DMS79 (cell line): ENCODE data around the gene MCCC2.
"Not testable (repeated sequence)": the region's sequence is repeated elsewhere in the genome, so short reads cannot be mapped to it uniquely, and the experiment has no call there.

Experiments
- DNase-seq: peaks from one replicate; lab custom pipeline; 2025; lab: John Stamatoyannopoulos, UW

Gene MCCC2

DNA sequence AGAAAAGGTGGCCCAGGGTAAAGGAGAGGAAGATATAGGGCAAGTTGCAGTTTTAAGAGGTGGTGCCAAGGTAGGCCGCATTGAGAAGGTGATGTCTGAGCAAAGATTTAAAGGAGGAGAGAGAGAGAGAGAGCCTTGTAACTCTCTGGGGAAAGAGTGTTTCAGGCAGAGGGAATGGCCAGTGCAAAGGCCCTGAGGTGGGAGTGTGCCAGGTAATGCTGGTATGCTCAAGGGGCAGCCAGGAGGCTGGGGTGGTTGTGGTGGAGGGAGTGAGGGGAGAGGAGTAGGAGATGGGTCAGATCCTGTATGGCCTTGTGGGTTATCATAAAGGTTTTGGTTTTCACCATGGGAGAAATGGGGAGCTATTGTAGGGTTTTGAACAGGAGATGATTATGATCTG, 9.9 kb downstream of the MCCC2 start:
- no peak for DNase-seq

DNA sequence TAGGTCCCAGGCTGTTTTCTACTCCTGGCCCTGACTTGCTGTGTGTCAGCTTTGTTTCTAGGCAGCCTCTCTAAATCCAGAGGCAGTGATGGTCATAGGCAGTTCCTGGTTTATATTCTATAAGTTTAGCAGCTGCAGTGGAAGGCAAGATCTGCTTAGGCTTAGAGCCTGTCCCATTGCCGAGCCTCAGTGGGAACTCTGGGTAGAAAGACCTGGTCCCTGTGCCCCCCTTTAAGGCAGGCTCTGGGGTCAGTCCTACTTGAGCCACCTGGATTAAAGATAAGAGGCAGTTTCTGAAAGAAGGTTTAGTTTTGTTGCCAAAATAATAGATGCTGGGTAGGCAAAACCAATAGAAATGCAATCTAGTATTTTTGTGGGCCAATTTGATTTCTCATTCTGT, 13.6 kb downstream of the MCCC2 start:
- DNase-seq: no peak

DNA sequence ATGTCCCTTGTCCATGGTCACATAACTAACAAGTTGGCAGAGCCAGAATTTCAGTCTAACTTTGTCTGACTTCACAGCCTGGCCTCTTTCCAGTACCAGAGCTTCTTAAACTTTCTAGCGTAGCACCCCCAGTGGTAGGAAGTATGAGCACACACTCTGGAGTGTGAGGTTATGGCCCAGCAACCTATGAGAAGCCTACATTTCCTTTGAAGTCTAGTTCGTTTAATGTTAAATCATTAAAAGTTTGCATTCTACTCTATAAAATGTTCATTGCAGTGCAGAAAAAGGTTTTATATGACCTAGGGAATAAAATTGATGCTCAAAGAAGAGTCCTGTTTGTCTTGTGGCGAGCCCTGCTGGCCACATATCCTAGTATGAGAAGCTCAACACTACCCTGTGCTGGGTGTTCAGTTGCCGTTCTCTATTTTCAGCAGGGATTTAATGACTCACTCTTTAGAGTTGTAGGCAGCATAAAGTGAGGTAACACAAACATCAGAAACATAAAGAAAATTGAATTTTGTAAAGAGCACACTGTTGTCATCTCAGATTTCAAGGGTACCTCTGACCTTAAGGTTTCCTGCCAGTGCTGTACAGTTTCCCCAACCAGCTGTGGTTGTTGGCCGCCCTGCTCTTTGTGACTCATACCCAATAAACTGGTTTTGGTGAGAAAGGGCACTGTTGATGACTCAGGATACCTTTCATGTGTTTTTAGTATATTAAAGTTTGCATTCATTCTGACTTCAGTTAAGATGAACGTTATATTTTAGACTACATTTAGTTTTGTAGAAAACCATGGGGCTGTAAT, 14.3 kb downstream of the MCCC2 start:
- DNase-seq: no peak

DNA sequence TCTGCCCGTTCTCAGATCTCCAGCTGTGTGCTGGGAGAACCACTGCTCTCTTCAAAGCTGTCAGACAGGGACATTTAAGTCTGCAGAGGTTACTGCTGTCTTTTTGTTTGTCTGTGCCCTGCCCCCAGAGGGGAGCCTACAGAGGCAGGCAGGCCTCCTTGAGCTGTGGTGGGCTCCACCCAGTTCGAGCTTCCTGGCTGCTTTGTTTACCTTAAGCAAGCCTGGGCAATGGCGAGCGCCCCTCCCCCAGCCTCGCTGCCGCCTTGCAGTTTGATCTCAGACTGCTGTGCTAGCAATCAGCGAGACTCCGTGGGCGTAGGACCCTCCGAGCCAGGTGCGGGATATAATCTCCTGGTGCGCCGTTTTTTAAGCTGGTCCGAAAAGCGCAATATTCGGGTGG, 22.8 kb downstream of the MCCC2 start:
- DNase-seq: not testable (repeated sequence)

DNA sequence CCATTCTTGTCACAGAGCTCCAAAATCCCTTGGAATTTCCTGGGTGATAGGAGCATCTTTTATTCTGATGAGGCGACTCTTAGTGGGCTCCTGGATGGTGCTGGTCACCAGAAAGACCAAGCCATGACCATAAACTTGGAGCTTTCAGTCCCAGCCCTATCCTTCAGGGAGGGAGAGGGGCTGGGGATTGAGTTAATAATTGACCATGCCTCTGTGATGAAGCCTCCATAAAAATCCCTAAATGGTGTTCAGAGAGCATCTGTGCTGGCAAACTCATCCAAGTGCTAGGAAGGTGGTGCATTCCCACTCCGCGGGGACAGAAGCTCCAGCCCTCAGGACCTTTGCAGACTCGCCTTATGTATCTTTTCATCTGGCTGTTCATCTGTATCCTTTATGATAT, 28.7 kb downstream of the MCCC2 start:
- no peak for DNase-seq

DNA sequence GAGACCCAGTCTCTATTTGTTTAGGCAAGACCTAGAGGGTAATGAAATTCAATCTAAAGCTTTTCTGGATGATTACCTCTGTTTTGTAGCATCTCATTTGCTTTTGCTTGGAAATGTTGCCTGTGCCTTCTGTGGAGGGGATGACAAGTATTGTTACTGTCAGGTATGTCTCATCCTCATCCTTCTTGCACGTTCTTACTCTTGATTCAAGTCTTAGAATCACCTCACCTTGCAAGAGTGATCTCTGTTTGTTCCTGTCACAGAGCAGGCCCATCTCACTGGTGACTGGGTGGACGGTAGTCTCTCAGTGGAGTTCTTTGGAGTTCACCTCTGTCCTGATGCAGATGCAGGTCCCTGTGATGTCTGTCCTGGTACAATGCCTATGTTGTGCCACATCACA, 33.5 kb downstream of the MCCC2 start:
- DNase-seq: no peak

DNA sequence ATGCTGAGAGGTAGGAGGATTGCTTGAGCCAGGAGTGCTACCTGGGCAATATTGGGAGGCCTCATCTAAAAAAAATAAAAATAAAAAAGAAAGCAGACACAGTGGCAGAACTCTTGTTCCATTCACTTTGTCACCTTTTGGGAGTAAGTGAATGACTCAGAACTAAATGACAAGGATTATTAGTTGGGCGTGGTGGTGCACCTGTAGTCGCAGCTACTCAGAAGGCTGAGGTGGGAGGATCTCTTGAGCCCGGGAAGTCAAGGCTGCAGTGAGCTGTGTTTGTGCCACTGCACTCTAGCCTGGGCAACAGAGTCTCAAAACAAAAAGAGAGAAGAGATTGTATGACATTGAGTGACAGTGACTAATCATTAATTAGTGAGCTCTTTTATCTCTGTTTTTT, 34.1 kb downstream of the MCCC2 start:
- DNase-seq: no peak

DNA sequence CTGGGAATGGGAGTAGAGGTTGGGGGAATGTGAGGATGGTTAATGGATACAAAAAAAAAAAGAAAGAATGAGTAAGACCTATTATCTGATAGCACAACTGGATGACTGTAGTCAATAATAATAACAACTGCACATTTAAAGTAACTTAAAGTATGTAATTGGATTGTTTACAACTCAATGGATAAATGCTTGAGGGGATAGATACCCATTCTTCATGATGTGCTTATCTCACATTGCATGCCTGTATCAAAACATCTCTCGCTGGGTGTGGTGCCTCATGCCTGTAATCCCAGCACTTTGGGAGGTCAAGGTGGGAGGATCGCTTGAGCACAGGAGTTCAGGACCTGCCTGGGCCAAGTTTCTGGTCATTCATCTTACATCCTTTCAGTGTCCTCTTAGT, 34.6 kb downstream of the MCCC2 start:
- DNase-seq: no peak

DNA sequence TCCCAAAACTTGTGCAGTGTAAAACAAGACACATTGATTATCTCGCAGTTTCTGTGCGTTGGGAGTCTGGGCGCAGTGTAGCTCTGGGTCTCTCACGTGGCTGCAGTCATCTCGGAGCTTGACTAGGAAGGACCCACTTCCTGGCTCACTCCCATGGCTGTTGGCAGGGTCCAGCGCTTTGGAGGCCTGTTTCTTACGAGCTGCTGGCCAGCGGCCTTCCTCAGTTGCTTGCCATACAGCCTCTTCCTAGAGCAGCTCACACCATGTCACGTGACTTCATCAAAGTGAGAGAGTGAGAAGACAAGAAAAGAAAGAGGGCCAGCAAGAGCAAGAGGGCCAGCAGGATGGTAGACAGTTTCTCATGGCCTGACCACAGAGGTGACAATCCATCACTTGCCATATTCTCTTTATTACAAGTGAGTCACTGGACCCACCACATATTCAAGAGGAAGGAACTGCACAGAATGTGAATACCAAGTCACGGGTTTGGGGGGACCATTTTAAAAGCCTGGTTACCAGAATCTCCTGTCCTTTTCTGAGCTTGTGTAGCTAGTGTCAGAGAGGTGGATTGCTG, 36.2 kb downstream of the MCCC2 start:
- DNase-seq: no peak

DNA sequence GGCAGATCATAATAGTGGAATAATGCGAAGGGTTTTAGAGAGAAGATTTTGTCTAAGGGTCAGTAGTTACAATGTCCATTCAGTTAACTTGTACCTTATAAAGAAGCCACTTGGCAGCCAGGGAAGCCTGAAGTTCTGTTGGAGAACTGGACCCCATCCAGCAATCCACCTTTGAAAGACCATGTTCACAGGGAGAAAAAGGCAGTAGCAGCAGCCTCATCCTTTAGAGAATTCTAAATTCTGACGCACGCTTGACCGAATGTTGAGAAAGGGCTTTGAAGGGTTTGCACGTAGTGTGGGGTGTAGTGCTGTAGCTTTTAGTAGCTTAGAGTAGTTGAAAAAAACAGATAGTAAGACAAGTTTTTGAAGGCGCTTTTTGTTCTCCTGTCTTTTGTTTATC, 42.8 kb downstream of the MCCC2 start:
- no peak for DNase-seq

DNA sequence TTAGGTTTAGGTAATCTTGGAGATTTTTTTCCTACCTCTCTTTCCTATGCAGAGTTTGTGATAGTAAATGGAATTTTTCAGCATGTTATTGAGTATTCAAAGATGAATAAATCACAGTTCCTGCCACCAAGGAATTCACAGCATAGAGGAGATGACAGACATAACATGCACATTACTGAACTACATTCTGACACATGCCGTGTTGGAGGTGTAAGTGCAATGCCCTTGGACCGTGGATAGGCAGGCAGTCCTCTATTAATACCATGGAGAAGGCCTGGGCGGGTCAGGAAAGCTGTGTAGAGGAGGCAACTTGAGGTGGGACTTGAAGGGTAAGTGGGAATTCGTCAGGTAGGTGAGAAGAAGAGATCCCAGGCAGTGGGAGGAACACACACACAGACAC, 43.9 kb downstream of the MCCC2 start:
- DNase-seq: no peak

DNA sequence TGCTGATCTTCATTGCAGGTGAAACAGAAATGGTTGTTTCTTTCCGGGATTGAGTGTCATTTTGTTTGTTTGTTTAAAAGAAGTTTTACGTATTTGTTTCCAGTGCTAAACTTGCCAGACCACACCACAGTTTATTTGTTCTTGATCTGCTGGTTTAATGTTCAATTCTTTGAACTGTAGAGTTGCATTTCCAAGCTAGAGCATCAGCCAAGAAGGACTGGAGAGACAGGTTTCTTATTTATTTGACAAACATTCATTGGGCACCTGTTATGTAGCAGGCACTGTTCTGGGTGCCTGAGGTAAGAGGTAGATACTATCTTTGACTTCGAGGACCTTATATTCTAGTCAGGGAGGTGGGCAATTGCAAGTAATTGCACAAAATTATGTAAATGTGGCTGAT, 45.0 kb downstream of the MCCC2 start:
- no peak for DNase-seq

DNA sequence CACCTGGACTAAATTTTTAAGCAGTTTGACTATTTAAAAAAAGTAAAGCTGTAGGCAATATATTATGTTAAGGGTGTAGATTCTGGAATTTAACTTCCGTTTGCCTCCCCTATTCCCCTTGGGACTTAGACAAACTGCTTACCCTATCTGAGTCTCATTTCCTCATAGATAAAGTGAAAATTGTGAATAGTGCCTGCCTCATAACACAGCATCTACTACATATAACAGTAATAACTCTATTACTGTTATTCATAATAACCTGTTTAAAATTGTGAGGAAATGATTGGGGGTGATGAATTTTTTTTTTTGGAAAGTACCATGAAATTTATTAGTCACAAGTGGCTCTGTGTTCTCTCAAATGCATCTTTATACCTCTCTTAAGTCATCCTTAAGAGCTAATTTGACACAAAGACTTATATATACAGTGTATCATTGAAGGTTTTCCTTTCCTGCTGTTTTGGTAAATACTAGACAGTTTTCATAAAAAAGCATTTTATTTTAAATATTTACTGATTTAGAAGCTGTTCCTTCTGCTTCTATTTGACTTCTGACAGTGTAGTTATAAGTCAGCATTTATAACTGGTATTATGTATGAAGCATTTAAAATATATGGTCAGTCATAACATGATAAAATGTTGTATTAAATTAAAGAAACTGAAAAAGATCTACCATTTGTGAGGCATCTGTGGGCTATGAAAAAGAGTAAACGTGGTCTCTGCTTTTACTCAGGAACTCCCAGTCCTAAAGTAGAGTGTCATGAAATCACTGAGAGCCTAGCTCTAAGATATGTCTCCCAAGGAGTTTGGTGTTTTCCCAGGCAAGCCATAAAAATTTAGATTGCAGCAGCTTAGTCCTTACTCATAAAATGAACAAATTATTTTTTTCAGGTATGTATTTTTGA, 46.4 kb downstream of the MCCC2 start:
- DNase-seq: no peak

DNA sequence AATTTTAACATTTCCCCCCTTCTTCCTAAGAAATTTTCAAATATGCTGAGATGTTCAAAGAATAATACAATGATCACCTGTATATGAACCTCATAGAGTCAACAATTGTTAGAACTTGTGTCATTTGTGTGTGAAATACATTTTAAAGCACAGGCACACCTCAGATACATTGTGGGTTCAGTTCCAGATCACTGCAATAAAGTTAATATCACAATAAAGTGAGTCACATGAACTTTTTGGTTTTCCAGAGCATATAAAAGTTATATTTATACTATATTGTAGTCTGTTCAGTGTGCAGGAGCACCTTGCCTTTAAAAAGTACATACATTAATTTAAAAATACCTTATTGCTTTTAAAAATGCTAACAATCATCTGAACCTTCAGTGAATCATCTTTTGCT, 50.0 kb downstream of the MCCC2 start:
- DNase-seq: no peak

DNA sequence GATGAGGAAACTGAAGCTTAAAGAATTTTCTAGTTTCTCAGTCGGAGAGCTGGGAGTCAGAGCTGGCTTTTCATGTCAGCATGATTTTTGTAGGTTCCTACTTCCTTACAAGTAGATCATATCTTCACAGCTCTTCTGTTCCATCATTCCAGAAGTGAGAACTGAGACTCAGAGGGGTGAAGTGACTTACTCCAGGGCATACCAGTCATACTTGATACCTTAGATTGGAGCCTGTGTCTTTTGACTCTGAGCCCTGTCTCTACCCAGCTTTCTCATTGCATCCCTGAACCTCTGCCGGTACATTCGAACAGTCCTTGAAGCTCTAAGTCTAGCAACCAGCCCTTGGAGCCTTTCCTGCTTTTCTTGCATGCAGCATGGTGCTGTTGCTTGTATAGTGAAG, 53.3 kb downstream of the MCCC2 start:
- no peak for DNase-seq

DNA sequence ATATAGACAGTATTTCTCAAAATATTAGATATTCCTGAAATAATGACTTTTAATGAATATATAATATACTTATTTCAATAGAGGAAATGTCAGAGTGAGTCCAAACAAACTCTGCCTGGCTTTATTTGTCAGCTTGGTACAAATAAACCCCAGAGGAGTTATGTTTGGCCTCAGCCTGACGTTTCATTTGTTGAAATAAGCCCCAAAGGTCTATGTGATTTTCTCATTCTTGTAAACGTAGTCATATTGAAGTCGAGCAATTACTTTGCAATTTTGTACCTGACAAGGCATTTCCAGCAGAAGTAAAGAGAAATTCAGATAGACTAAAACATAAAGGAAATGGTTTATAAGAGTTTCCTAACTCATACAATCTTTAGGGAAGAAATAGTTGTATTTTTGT, 57.9 kb downstream of the MCCC2 start:
- no peak for DNase-seq

DNA sequence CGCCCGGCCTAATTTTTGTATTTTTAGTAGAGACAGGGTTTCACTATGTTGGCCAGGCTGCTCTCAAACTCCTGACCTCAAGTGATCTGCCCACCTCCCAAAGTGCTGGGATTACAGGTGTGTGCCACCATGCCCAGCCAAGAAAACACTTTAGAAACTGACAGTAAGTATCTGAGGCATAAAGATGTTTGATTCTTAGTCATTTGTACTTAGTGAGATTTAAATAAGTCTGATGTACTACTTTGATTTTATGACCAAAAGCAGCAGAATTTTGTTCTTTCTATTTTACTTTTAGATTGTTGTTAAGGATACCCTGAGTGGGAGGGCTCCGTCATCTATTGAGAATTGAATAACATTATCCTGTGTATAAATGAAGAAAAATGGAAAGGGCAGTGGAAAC, 63.8 kb downstream of the MCCC2 start:
- not testable (repeated sequence) for DNase-seq

DNA sequence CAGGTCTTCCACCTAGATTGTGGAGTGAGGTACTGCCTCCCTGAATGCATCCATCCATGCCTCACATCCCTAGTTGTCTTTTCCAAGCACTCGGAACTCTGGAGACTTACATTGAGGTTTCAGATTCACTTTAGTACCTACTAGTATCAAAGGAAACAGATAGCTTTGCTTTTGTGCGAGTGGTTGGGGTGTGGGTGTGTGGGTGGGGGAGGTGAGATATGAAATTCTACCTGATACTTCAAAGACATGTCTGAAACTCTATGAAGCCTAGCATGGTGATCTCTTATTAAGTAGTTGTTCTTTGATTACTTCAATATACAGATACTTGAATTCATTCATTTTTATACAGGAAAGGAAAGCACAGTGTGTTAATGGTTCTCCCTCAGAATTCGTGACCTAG, 64.4 kb downstream of the MCCC2 start:
- DNase-seq: no peak

DNA sequence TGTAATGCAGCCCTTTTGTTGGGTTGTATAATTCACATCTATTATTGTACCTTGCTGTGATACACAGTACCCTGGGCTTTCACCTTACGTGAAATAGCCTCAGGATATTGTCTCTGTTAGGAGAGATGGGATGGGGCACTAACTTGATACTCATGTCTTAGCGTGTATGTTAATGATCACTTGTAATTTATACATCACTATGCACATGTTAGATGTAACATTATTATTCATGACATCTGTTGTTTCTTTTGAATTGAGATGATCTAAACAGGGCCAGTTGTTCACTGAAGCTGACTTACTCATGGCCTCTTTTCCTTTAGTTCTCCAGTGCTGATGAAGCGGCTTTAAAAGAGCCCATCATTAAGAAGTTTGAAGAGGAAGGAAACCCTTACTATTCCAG, 65.2 kb downstream of the MCCC2 start:
- no peak for DNase-seq

DNA sequence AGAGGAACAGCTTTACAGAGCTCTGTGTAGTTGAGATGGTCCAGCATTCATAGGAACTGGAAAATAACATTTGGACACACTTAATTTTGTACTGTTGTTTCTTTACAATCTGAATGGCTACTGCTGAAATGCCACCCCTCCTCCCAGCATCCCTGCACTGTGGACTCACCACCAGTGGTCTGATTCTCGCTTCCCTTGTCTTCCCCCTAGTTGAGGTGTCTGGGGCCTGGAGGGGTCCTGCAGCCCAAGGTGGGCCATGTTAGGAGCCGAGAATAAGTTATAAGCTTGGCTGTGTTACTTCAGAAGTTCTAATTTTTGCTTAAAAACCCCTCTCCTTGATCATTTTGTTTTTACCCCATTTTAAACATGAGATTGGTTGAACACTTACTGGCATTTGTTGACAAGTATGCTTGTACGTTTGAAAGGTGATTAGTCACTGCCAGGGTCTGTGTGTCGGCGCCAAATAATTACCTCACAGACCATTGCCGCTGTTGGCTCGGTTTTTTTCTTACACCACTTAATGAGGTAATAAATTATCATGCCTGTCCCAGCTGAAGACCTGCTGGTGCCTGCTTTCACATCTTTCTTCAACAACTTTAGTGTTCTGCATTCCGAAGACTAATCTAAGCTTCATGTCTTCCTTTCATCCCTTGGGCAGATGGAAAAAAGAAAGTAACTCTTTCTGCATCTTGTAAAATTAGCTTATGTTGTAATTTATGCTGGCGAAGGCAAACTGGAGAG, 65.8 kb downstream of the MCCC2 start:
- DNase-seq: no peak

DNA sequence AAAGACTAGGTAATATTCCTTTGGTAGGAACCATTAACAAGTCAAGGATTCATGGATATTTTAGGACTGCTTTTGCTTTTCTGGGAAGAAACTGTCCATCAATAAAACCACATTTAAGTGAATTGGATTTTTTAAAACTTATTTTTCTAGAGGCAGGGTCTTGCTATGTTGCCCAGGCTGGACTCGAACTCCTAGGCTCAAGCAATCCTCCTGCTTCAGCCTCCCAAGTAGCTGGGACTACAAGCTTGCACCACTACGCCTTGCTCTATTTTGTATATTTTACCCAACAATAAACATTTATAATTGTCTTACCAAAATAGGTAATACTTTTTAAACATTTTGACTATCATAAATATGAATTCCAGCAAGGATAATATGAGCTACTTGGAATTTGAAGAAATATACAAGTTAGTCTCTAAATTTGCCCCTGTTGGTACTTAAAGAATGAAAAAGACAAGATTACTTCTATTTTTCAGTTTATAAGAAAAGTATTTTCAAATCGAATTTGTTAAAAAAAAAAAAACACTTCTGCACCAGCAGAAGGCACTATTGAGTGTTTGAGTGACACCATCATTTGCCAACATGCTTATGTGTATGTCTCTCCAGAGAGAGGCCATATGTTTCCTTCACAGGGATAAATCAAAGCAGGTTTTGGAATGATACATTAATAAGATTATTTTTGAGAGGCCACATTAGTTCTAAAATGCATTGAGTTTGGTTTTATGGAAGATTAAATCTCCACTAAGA, 71.9 kb downstream of the MCCC2 start:
- DNase-seq: no peak

DNA sequence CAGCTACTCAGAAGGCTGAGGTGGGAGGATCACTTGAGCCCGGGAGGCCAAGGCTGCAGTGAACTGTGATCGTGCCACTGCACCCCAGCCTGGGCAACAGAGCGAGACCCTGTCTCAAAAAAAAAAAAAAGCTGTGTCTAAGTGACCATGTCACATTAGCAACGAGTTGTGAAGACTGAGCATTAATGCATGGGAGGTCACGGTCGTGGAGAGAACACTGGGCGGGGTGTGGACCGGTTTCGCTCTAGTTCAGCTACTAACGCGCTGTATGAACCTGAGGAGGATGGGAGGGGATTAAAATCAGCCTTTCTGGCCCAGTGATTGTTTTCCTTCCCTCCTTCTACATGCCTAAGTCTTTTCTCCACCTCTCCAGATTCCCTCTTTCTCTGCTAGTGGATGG, 75.2 kb downstream of the MCCC2 start:
- DNase-seq: no peak
